Measurements from ENCODE around the gene ZMIZ1. TPM values are rescaled to one million over a fixed set of nuclear protein-coding genes. Genes with fewer than 3 reads are reported as not detected.

Gene ZMIZ1
- total and polyA plus RNA-seq, 2 donors (not counting 1 experiment from before 2014, with no cell fraction given): 6.3 to 30.6 TPM

GRCh38 chr10:79292891-79293746, 224.4 kb downstream of the ZMIZ1 start:
- peaks cover 13% of the 10 kb centered on the region for H3K4me1 ChIP-seq (ENCODE audit: control insufficient read depth, extremely low read depth, insufficient read depth, low read length)
- H3K9ac ChIP-seq (ENCODE audit: insufficient read depth, low read length): no peak overlapping the region
- H3K79me2 ChIP-seq (ENCODE audit: control insufficient read depth, insufficient read depth, low read length): no peaks in the 10 kb centered on the region
- H3K27ac ChIP-seq (ENCODE audit: insufficient read depth, low read length): no peak overlapping the region
- TF ChIP-seq EZH2 (IDR thresholded peaks at IDR 0.05; ENCODE audit: low read length, missing control alignments): no peak
- TF ChIP-seq CTCF (conservative IDR thresholded peaks at IDR 0.05 in 1 of 2, IDR thresholded peaks at IDR 0.05 in 1 of 2; ENCODE audit: low read depth in 1 of 2, low read length in 2 of 2): peak; percentile 29 to 49
- no peaks in the 10 kb centered on the region for H3K9me3 ChIP-seq (ENCODE audit: control insufficient read depth, insufficient read depth, low read depth, low read length)
- no peak for DNase-seq (ENCODE audit: low read depth in 2 of 2)
- no peak overlapping the region for H3K4me2 ChIP-seq (ENCODE audit: extremely low read depth, insufficient read depth, low read length)
- peaks cover 27% of the 10 kb centered on the region for H3K36me3 ChIP-seq (ENCODE audit: control insufficient read depth, insufficient read depth, low read length)
- H4K20me1 ChIP-seq (ENCODE audit: control insufficient read depth, extremely low read depth, insufficient read depth, low read length): no peaks in the 10 kb centered on the region
- no peak overlapping the region for H3K4me3 ChIP-seq (replicated peaks in 1 of 4; ENCODE audit: control extremely low read depth in 1 of 4, insufficient read depth in 1 of 4, low read depth in 3 of 4, low read length in 4 of 4)
- no peaks in the 10 kb centered on the region for H3K27me3 ChIP-seq (ENCODE audit: control insufficient read depth, insufficient read depth, low read length)
- H2AFZ ChIP-seq (ENCODE audit: low read length): no peak overlapping the region

GRCh38 chr10:79293841-79294581, 225.2 kb downstream of the ZMIZ1 start:
- Histone ChIP-seq H3K4me3 (replicated peaks in 1 of 4; ENCODE audit: control extremely low read depth in 1 of 4, insufficient read depth in 1 of 4, low read depth in 3 of 4, low read length in 4 of 4) (no peak overlapping the region), H3K79me2 (ENCODE audit: control insufficient read depth, insufficient read depth, low read length) (no peaks in the 10 kb centered on the region), H3K4me1 (ENCODE audit: control insufficient read depth, extremely low read depth, insufficient read depth, low read length) (peaks cover 21% of the 10 kb centered on the region), H3K36me3 (ENCODE audit: control insufficient read depth, insufficient read depth, low read length) (peaks cover 26% of the 10 kb centered on the region), H3K9ac (ENCODE audit: insufficient read depth, low read length) (no peak overlapping the region), H3K27ac (ENCODE audit: insufficient read depth, low read length) (peak overlapping the region; percentile 52), H2AFZ (ENCODE audit: low read length) (no peak overlapping the region), H4K20me1 (ENCODE audit: control insufficient read depth, extremely low read depth, insufficient read depth, low read length) (no peaks in the 10 kb centered on the region), H3K4me2 (ENCODE audit: extremely low read depth, insufficient read depth, low read length) (no peak overlapping the region), H3K9me3 (ENCODE audit: control insufficient read depth, insufficient read depth, low read depth, low read length) (no peaks in the 10 kb centered on the region), H3K27me3 (ENCODE audit: control insufficient read depth, insufficient read depth, low read length) (no peaks in the 10 kb centered on the region)
- peak; percentile 40 to 56 for DNase-seq (ENCODE audit: low read depth in 2 of 2)
- TF ChIP-seq CTCF (conservative IDR thresholded peaks at IDR 0.05 in 1 of 2, IDR thresholded peaks at IDR 0.05 in 1 of 2; ENCODE audit: low read depth in 1 of 2, low read length in 2 of 2) (no peak), EZH2 (IDR thresholded peaks at IDR 0.05; ENCODE audit: low read length, missing control alignments) (no peak)

- TF ChIP-seq EZH2 (IDR thresholded peaks at IDR 0.05; ENCODE audit: low read length, missing control alignments): no peak
- TF ChIP-seq CTCF (conservative IDR thresholded peaks at IDR 0.05 in 1 of 2, IDR thresholded peaks at IDR 0.05 in 1 of 2; ENCODE audit: low read depth in 1 of 2, low read length in 2 of 2): no peak
- no peaks in the 10 kb centered on the region for H3K79me2 ChIP-seq (ENCODE audit: control insufficient read depth, insufficient read depth, low read length)
- H3K27me3 ChIP-seq (ENCODE audit: control insufficient read depth, insufficient read depth, low read length): no peaks in the 10 kb centered on the region
- no peaks in the 10 kb centered on the region for H3K9me3 ChIP-seq (ENCODE audit: control insufficient read depth, insufficient read depth, low read depth, low read length)
- H3K36me3 ChIP-seq (ENCODE audit: control insufficient read depth, insufficient read depth, low read length): peaks cover 32% of the 10 kb centered on the region
- peaks cover 36% of the 10 kb centered on the region for H3K4me1 ChIP-seq (ENCODE audit: control insufficient read depth, extremely low read depth, insufficient read depth, low read length)
- DNase-seq (ENCODE audit: low read depth in 2 of 2): no peak
- no peak overlapping the region for H3K4me2 ChIP-seq (ENCODE audit: extremely low read depth, insufficient read depth, low read length)
- no peak overlapping the region for H3K27ac ChIP-seq (ENCODE audit: insufficient read depth, low read length)
- no peak overlapping the region for H3K4me3 ChIP-seq (replicated peaks in 1 of 4; ENCODE audit: control extremely low read depth in 1 of 4, insufficient read depth in 1 of 4, low read depth in 3 of 4, low read length in 4 of 4)
- H2AFZ ChIP-seq (ENCODE audit: low read length): no peak overlapping the region
- no peak overlapping the region for H3K9ac ChIP-seq (ENCODE audit: insufficient read depth, low read length)
- H4K20me1 ChIP-seq (ENCODE audit: control insufficient read depth, extremely low read depth, insufficient read depth, low read length): no peaks in the 10 kb centered on the region
Measured at GRCh38 chr10:79295563-79295962, 226.8 kb downstream of the ZMIZ1 start.

Measured in fibroblast of lung (primary cell).